Lower leg skin (tissue), 4 donors: Measurements from ENCODE around the gene SLC35G1. TPM values are rescaled to one million over a fixed set of nuclear protein-coding genes. Genes with fewer than 3 reads are reported as not detected.

Experiments
- DNase-seq, 2 donors: peaks; one replicate each; pipeline ENCODE4 v3.0.0-alpha.2; 2019; ENCODE audit warnings: low spot score in 2 of 2
- H3K4me3 ChIP-seq: fragments of 200-600 bp; sonication (generic); 2 replicates; pipeline ENCODE4 v1.5.1; 2017; ENCODE audit warnings: mild to moderate bottlenecking, low read depth; ENCODE audit not compliant: poor library complexity, severe bottlenecking
- POLR2A ChIP-seq, 2 donors: fragments of 450-650 bp; IDR thresholded peaks; one replicate each; pipeline ENCODE4 v1.6.1; 2016 to 2017; ENCODE audit warnings: antibody characterized with exemption in 2 of 2, mild to moderate bottlenecking in 1 of 2, moderate library complexity in 1 of 2
- WGBS, 2 donors: methylation state at CpG; one replicate each; pipeline ENCODE4 v1.1.5; 2018; 5-methylcytosine and 5-hydroxymethylcytosine counted together
- intact Hi-C: fragments of 100-400 bp; cut with DNase I; formaldehyde crosslinking; loops from one replicate; pipeline ENCODE4 v1.15.0; 2023; ENCODE audit warnings: low total_unique reads
- total RNA-seq, 4 donors: library from RNA; depleted of rRNA; stranded (reverse); fragments of >200 nt; gene quantifications; one replicate each; pipeline ENCODE4 v1.1.0, GENCODE V29; 2016
- TF ChIP-seq, protein P1 (sequence below), 3 donors: fragments of 450-650 bp; IDR thresholded peaks; one replicate each; pipeline ENCODE4 v1.5.1; 2016; ENCODE audit warnings: antibody characterized with exemption in 3 of 3, mild to moderate bottlenecking in 3 of 3, moderate library complexity in 2 of 3

The SLC35G1 gene
- total RNA-seq, 4 donors from 2014 or later: 2.6 to 6.2 (median 4.3) TPM

- DNase-seq: no peak
- 93 to 94% methylated on average over 2 of the region's 2 CpGs for WGBS, 2 donors
- TF ChIP-seq, protein P1, sequence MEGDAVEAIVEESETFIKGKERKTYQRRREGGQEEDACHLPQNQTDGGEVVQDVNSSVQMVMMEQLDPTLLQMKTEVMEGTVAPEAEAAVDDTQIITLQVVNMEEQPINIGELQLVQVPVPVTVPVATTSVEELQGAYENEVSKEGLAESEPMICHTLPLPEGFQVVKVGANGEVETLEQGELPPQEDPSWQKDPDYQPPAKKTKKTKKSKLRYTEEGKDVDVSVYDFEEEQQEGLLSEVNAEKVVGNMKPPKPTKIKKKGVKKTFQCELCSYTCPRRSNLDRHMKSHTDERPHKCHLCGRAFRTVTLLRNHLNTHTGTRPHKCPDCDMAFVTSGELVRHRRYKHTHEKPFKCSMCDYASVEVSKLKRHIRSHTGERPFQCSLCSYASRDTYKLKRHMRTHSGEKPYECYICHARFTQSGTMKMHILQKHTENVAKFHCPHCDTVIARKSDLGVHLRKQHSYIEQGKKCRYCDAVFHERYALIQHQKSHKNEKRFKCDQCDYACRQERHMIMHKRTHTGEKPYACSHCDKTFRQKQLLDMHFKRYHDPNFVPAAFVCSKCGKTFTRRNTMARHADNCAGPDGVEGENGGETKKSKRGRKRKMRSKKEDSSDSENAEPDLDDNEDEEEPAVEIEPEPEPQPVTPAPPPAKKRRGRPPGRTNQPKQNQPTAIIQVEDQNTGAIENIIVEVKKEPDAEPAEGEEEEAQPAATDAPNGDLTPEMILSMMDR (IDR thresholded peaks at IDR 0.05): no peak
- TF ChIP-seq POLR2A (IDR thresholded peaks at IDR 0.05): no peak
These were observed 18.7 kb downstream of the SLC35G1 start for GRCh38 chr10:93912444-93912843.

GRCh38 chr10:93913706-93914105 is 19.9 kb downstream of the SLC35G1 start:
- TF ChIP-seq, protein P1 (IDR thresholded peaks at IDR 0.05): no peak
- no peak for TF ChIP-seq POLR2A (IDR thresholded peaks at IDR 0.05)
- WGBS, 2 donors: 62 to 64% methylated on average over 3 of the region's 3 CpGs
- intact Hi-C loops: loop anchor here (10.0 kb wide), 1 partner anchor 391 kb away; no protein-coding TSS in a partner anchor
- DNase-seq: no peak
- no peak overlapping the region for H3K4me3 ChIP-seq

More at GRCh38 chr10:93912444-93912843, 18.7 kb downstream of the SLC35G1 start:
- no peak overlapping the region for H3K4me3 ChIP-seq
- intact Hi-C loops: loop anchor here (10.0 kb wide), 1 partner anchor 392 kb away; no protein-coding TSS in a partner anchor

DNA sequence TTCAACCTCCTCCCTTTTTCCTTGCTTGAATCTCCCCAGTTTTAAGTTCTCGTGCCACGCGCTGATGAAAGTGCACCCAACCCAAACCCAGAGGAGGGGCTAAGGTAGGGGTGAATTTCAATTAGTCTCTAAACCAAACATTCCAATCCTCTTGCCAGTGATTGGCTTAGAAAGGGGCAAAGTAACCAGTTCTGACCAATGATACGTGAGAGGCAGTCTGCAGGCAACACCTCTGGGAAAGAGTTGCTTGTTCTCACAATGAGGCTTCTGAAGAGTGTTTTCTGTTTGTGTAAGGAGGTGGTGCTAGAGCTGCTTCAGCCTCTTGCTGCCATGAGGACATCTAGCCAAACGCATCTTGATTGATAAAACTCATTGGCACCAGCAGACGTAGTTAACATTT is 21.8 kb downstream of the SLC35G1 start:
- DNase-seq: no peak
- TF ChIP-seq, protein P1 (IDR thresholded peaks at IDR 0.05): no peak
- no peak for TF ChIP-seq POLR2A (IDR thresholded peaks at IDR 0.05)
- intact Hi-C loops: loop anchor here (5.0 to 10.0 kb wide), 2 partner anchors 389 to 407 kb away; no protein-coding TSS in a partner anchor
- WGBS, 2 donors: 79 to 85% methylated on average over 6 of the region's 6 CpGs
- H3K4me3 ChIP-seq: no peak overlapping the region

GRCh38 chr10:93916257-93917063 is 22.7 kb downstream of the SLC35G1 start:
- intact Hi-C loops: loop anchor here (5.0 to 10.0 kb wide), 2 partner anchors 388 to 406 kb away; no protein-coding TSS in a partner anchor
- TF ChIP-seq, protein P1 (IDR thresholded peaks at IDR 0.05): no peak
- TF ChIP-seq POLR2A (IDR thresholded peaks at IDR 0.05): no peak
- 57 to 59% methylated on average over 8 of the region's 8 CpGs for WGBS, 2 donors
- no peak overlapping the region for H3K4me3 ChIP-seq
- no peak for DNase-seq

DNA sequence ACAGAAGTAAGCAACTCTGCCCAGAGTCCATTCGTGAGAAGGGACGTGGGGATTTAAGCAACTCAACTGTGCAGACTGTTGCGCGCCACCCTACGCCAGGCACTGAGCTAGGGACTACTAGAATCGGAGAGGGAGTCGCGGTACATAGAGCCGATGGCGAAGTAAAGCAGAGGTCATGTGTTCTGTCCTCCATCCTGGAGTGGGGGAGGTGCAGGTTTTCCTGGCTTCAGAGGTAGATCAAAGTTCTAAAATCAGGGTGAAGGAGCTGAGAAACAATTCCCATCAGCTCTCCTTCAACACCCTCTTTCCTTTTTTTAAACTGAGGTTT is 23.2 kb downstream of the SLC35G1 start:
- intact Hi-C loops: loop anchor here (5.0 to 10.0 kb wide), 2 partner anchors 388 to 405 kb away; no protein-coding TSS in a partner anchor
- H3K4me3 ChIP-seq: no peak overlapping the region
- WGBS, 2 donors: 69 to 78% methylated on average over 10 of the region's 10 CpGs
- DNase-seq: no peak
- TF ChIP-seq POLR2A (IDR thresholded peaks at IDR 0.05): no peak
- TF ChIP-seq, protein P1 (IDR thresholded peaks at IDR 0.05): no peak
